K562 (cell line): Measurements from ENCODE around the gene TMEM19. TPM values are rescaled to one million over a fixed set of nuclear protein-coding genes. Genes with fewer than 3 reads are reported as not detected.

Experiments
- BRF2 ChIP-seq: IDR thresholded peaks from 3 replicates; pipeline ENCODE4 v1.6.1; 2011; ENCODE audit warnings: borderline replicate concordance, mild to moderate bottlenecking; ENCODE audit not compliant: insufficient read length, insufficient read depth
- KLF13 ChIP-seq: fragments of 450-650 bp; IDR thresholded peaks from 2 replicates; pipeline ENCODE4 v1.6.1; 2016; ENCODE audit warnings: missing genetic modification characterization, low read depth, mild to moderate bottlenecking, missing compliant biosample characterization, moderate library complexity, borderline replicate concordance
- MYBL2 ChIP-seq, 2 experiments: fragments of 450-650 bp in 1 of 2; sonication (generic) in 1 of 2; formaldehyde crosslinking in 1 of 2; IDR thresholded peaks; 2 replicates each; pipeline versions ENCODE4 v1.6.1 to v1.8.1; 2017 to 2022; ENCODE audit warnings: borderline replicate concordance in 1 of 2, inconsistent platforms in 1 of 2, low read depth in 1 of 2, mild to moderate bottlenecking in 1 of 2, missing genetic modification reagents in 1 of 2, moderate library complexity in 1 of 2
- MYC ChIP-seq, 2 experiments: fragments of 250-450 bp in 1 of 2; sonication (Bioruptor Pico) in 1 of 2; IDR thresholded peaks; 2 replicates each; pipeline versions ENCODE4 v1.5.1 to v1.6.1; 2012 to 2021; ENCODE audit warnings: low read depth in 2 of 2, borderline replicate concordance in 1 of 2, improper control_type of control experiment in 1 of 2, low read length in 1 of 2, mild to moderate bottlenecking in 1 of 2, moderate library complexity in 1 of 2
- NRF1 ChIP-seq, 2 experiments: fragments of 450-650 bp; IDR thresholded peaks in 1 of 2; conservative IDR thresholded peaks in 1 of 2; 2 replicates each; pipeline ENCODE4 v1.6.1; 2014; ENCODE audit warnings: mild to moderate bottlenecking in 2 of 2
- RBM39 ChIP-seq: fragments of 200-400 bp; formaldehyde crosslinking; optimal IDR thresholded peaks from 2 replicates; pipeline ENCODE3; 2018; ENCODE audit warnings: low read depth, low read length
- SETDB1 ChIP-seq: IDR thresholded peaks from one replicate; pipeline ENCODE4 v1.6.1; 2012; ENCODE audit warnings: low read length, control low read depth, inconsistent platforms
- TCF7 ChIP-seq: sonication (generic); IDR thresholded peaks from 2 replicates; pipeline ENCODE4 v1.6.1; 2016; ENCODE audit warnings: antibody characterized with exemption, borderline replicate concordance
- UBTF ChIP-seq, 2 experiments: IDR thresholded peaks; 2 replicates each; pipeline ENCODE4 v1.6.1; 2012; ENCODE audit warnings: improper control_type of control experiment in 2 of 2, low read depth in 2 of 2, low read length in 2 of 2, borderline replicate concordance in 1 of 2
- ZNF398 ChIP-seq: fragments of 250-450 bp; sonication (Bioruptor Pico); IDR thresholded peaks from 2 replicates; pipeline ENCODE4 v1.8.0; 2021; ENCODE audit warnings: moderate library complexity, mild to moderate bottlenecking, inconsistent platforms
- ZNF436 ChIP-seq: fragments of 250-450, 450-650 bp; sonication (Bioruptor Pico); formaldehyde crosslinking; IDR thresholded peaks from 2 replicates; pipeline ENCODE4 v1.7.0; 2020; ENCODE audit warnings: mild to moderate bottlenecking
- ZNF444 ChIP-seq: fragments of 250-450 bp; sonication (Bioruptor Pico); IDR thresholded peaks from 2 replicates; pipeline ENCODE4 v1.4.0; 2020; ENCODE audit warnings: mild to moderate bottlenecking, moderate library complexity
- ZNF592 ChIP-seq: fragments of 450-650 bp; IDR thresholded peaks from 2 replicates; pipeline ENCODE4 v1.6.1; 2017; ENCODE audit warnings: antibody characterized with exemption, mild to moderate bottlenecking
- ZNF644 ChIP-seq: fragments of 200-800 bp; sonication (Bioruptor generic); IDR thresholded peaks from 2 replicates; pipeline ENCODE4 v1.6.1; 2016; ENCODE audit warnings: low read depth, missing genetic modification characterization, missing compliant biosample characterization
- polyA plus RNA-seq, 8 experiments: library from polyadenylated mRNA; depleted of rRNA in 4 of 8; stranded (reverse) in 5 of 8; unstranded in 3 of 8; fragments of >200 nt; fragmentation: Nextera tagmentation in 2 of 8; fragmentation: Illumina TruSeq in 1 of 8; extraction: Ambion mirVana in 2 of 8; extraction: Trizol in 1 of 8; gene quantifications; 2 replicates each; pipeline versions ENCODE4 v1.2.1 to v1.2.3, GENCODE V29; 2011 to 2014; ENCODE audit warnings: inconsistent platforms in 1 of 8, missing spikeins in 1 of 8
- total RNA-seq, 7 experiments: library from RNA; depleted of rRNA in 6 of 7; stranded (reverse); fragments of >200 nt in 6 of 7; fragmentation: Illumina TruSeq in 2 of 7; extraction: Trizol in 2 of 7; gene quantifications; 2 replicates each; pipeline versions ENCODE4 v1.2.1 to v1.2.3, GENCODE V29; 2011 to 2021; ENCODE audit warnings: low replicate concordance in 1 of 7

Gene TMEM19
- total and polyA plus RNA-seq, 9 of the 15 experiments (the other 6 are each of a cell fraction or from before 2014, with no cell fraction given) = 8.2 to 24.2 (median 17.2) TPM

- TF ChIP-seq ZNF592 (no peak), ZNF436 (CRISPR knock-in tag) (no peak), KLF13 (tag) (no peak), NRF1 (conservative IDR thresholded peaks at IDR 0.05 in 1 of 2, IDR thresholded peaks at IDR 0.05 in 1 of 2) (peak in 1 of 2 experiments; percentile 37; a peak in 1 of 4 replicates), ZNF444 (CRISPR knock-in tag) (no peak), MYBL2 (IDR thresholded peaks at IDR 0.05; ENCODE audit: low read depth) (no peak), MYBL2 (CRISPR knock-in tag; IDR thresholded peaks at IDR 0.05; ENCODE audit: borderline replicate concordance) (no peak), SETDB1 (no peak), RBM39 (no peak), BRF2 (no peak), TCF7 (no peak), ZNF398 (CRISPR knock-in tag) (no peak), UBTF (IDR thresholded peaks at IDR 0.05; ENCODE audit: borderline replicate concordance in 1 of 2, low read depth in 2 of 2, low read length in 2 of 2) (peak; percentile 14 to 19; a peak in 1 of 4 replicates), ZNF644 (tag) (no peak), MYC (IDR thresholded peaks at IDR 0.05; ENCODE audit: low read depth, low read length) (peak; percentile 14; the same call in 1 of the 2 replicates), MYC (CRISPR knock-in tag; IDR thresholded peaks at IDR 0.05; ENCODE audit: borderline replicate concordance, low read depth) (no peak)
These were observed 22.9 kb upstream of the TMEM19 start (continued) for GRCh38 chr12:71662849-71663560.
